Activated T-cell treated with anti-CD3 and anti-CD28 coated beads, Interleukin-2, amount 50 U/mL, for 4 hours (primary cell): ENCODE results near the gene PRDM12. TPM values are rescaled to one million over a fixed set of nuclear protein-coding genes. Genes with fewer than 3 reads are reported as not detected.
A peak's percentile ranks its signal among the peaks of the same experiment; 100 is the strongest.

Experiments
- ATAC-seq, 2 donors: fragments of 200-7000 bp; cut with Tn5 transposase; one replicate each; pipeline ENCODE4 v1.10.0; 2021
- DNase-seq: peaks from one replicate; pipeline ENCODE4 v3.0.0-alpha.2; 2020
- H3K27me3 Mint-ChIP-seq: one replicate; pipeline ENCODE4 v1.8.0; 2021; ENCODE audit warnings: low read depth, mixed read lengths
- H3K36me3 Mint-ChIP-seq: one replicate; pipeline ENCODE4 v1.8.0; 2022; ENCODE audit warnings: mixed read lengths; ENCODE audit not compliant: insufficient read depth
- H3K4me1 Mint-ChIP-seq: one replicate; pipeline ENCODE4 v1.8.0; 2021; ENCODE audit warnings: low read depth, mixed read lengths
- H3K4me3 Mint-ChIP-seq: one replicate; pipeline ENCODE4 v1.8.0; 2021; ENCODE audit warnings: mild to moderate bottlenecking, moderate library complexity, mixed read lengths
- H3K9me3 Mint-ChIP-seq: one replicate; pipeline ENCODE4 v1.8.0; 2021; ENCODE audit warnings: mixed read lengths
- total RNA-seq, 3 donors: library from RNA; stranded (reverse); gene quantifications; one replicate each; pipeline ENCODE4 v1.2.1, GENCODE V29; 2021

Gene PRDM12
- total RNA-seq, 3 donors from 2014 or later = 0.08 to 0.18 (median 0.14) TPM

DNA sequence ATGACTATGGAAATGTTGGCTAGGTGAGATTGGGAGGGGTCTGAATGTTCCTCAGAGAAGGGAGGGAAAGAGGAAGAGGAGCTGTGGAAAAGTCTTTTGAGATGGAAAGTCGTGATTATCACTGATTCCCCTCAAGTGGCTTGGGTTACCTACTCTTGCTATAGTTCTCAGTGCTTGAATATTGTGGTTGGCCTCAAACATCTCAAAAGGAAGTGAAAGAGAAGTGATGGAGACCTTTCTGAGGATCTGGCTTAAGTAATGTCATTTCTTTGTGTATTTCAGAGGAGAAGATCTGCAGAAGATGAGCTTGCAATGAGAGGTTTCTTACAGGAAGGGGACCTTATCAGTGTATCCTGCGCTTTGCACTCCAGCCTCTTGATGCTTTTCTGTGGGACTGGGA lies 34.7 kb downstream of the PRDM12 start:
- ATAC-seq = no peak
- H3K27me3 Mint-ChIP-seq = no peaks in the 10 kb centered on the region
- no peaks in the 10 kb centered on the region for H3K9me3 Mint-ChIP-seq
- H3K4me1 Mint-ChIP-seq = peaks cover 35% of the 10 kb centered on the region
- H3K36me3 Mint-ChIP-seq = peaks cover 61% of the 10 kb centered on the region
- no peak overlapping the region for H3K4me3 Mint-ChIP-seq
- DNase-seq = no peak

- ATAC-seq (peak; percentile 86 to 90), DNase-seq (peak; percentile 66)
- Mint-ChIP-seq H3K4me3 (no peak overlapping the region), H3K27me3 (no peaks in the 10 kb centered on the region), H3K36me3 (peaks cover 52% of the 10 kb centered on the region), H3K9me3 (no peaks in the 10 kb centered on the region), H3K4me1 (peaks cover 18% of the 10 kb centered on the region)
Observed at GRCh38 chr9:130701059-130702022, 36.9 kb downstream of the PRDM12 start.

DNA sequence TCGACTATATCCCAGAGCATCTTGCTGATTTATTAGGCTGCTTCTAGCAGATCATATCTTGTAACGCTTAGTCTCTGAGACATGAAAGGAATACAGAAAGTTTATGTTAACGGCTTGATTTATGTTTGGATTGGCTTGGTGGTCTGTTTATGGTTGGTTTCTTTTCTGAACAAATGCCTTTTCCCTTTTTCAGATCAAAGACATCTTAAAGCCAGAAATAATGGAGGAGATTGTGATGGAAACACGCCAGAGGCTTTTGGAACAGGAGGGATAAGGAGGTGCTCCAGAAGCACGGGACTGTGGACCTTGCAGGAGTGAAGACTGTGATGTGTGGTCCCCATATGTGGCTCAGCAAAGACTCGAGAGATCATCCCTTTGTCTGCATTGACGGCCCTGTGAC lies 39.1 kb downstream of the PRDM12 start:
- peaks cover 36% of the 10 kb centered on the region for H3K36me3 Mint-ChIP-seq
- H3K9me3 Mint-ChIP-seq = no peaks in the 10 kb centered on the region
- DNase-seq = no peak
- no peak for ATAC-seq
- H3K4me1 Mint-ChIP-seq = peaks cover 8% of the 10 kb centered on the region
- H3K4me3 Mint-ChIP-seq = no peak overlapping the region
- no peaks in the 10 kb centered on the region for H3K27me3 Mint-ChIP-seq

DNA sequence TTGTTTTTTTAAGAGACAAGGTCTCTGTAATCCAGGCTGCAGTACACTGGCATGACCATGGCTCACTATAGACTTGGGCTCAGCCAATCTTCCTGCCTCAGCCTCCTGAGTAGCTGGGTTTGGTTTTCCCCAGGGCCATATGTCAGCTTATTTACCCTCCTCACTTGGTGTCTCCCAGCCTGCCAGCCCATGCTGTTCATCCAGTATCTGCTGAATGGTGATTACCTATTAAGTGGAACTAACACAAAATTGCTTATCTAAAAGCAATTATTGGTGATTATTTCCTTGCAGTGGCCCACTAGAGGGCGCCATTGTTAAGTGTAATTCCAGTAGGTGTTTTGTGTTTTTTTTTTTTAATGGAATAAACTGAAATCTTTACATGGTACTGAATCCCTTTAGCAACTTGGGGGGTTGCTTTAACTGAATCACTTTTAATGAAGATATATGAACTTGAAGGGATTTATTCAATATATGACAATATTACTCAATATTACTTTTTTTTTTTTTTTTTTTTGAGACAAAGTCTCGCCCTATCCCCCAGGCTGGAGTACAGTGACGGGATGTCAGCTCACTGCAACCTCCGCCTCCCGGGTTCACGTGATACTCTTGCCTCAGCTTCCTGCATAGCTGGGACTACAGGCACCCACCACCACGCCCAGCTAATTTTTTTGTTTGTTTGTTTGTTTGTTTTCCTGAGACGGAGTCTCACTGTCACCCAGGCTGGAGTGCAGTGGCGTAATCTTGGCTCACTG lies 43.0 kb downstream of the PRDM12 start:
- H3K9me3 Mint-ChIP-seq = no peaks in the 10 kb centered on the region
- H3K4me1 Mint-ChIP-seq = peaks cover 4% of the 10 kb centered on the region
- DNase-seq = peak; percentile 71
- no peaks in the 10 kb centered on the region for H3K27me3 Mint-ChIP-seq
- H3K36me3 Mint-ChIP-seq = peaks cover 17% of the 10 kb centered on the region
- H3K4me3 Mint-ChIP-seq = no peak overlapping the region
- peak; percentile 41 to 61 for ATAC-seq

DNA sequence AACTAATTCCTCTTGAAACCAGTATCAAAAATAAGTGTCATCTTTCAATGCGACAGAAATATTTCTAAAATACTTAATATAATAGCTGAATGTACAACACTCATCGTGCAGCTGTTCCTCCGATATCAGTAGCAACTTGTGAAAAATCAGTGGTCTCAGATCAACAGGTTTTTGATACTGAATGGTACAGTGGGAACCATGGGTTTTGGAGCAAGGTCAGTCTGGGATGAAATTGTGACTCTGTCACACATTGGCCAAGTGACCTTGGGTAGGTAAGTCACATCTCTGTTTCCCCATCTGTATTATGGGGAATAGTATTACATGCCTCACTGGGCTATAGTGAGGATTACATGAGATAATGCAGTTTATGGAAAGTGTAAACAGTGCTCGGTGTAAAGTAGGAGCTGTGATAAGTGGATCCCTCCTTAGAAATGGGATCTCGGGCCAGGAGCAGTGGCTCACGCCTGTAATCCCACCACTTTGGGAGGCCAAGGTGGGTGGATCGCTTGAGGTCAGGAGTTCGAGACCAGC lies 46.5 kb downstream of the PRDM12 start:
- no peaks in the 10 kb centered on the region for H3K9me3 Mint-ChIP-seq
- H3K36me3 Mint-ChIP-seq = no peaks in the 10 kb centered on the region
- ATAC-seq (no peak), DNase-seq (no peak)
- H3K27me3 Mint-ChIP-seq = no peaks in the 10 kb centered on the region
- H3K4me1 Mint-ChIP-seq = peaks cover 26% of the 10 kb centered on the region
- no peak overlapping the region for H3K4me3 Mint-ChIP-seq

DNA sequence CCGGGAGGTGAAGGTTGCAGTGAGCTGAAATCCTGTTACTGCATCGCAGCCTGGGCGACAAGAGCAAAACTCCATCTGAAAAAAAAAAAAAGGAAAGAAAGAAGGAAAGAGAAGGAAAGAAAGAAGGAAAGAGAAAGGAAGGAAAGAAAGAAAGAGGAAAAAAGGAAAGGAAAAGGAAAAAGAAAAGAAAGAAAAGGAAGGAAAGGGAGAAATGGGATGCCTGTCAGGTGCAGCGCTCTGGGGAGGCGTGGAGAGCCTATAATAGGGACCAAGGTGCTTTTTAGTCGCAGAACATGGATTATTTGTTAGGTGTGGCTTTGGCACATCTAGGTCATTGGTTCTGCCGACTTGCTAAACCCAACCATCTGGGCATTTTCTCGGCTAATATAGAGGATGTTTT lies 47.1 kb downstream of the PRDM12 start:
- no peaks in the 10 kb centered on the region for H3K36me3 Mint-ChIP-seq
- H3K9me3 Mint-ChIP-seq = no peaks in the 10 kb centered on the region
- DNase-seq = no peak
- H3K27me3 Mint-ChIP-seq = no peaks in the 10 kb centered on the region
- peak overlapping the region; percentile 40 for H3K4me3 Mint-ChIP-seq
- peaks cover 30% of the 10 kb centered on the region for H3K4me1 Mint-ChIP-seq
- no peak for ATAC-seq

DNA sequence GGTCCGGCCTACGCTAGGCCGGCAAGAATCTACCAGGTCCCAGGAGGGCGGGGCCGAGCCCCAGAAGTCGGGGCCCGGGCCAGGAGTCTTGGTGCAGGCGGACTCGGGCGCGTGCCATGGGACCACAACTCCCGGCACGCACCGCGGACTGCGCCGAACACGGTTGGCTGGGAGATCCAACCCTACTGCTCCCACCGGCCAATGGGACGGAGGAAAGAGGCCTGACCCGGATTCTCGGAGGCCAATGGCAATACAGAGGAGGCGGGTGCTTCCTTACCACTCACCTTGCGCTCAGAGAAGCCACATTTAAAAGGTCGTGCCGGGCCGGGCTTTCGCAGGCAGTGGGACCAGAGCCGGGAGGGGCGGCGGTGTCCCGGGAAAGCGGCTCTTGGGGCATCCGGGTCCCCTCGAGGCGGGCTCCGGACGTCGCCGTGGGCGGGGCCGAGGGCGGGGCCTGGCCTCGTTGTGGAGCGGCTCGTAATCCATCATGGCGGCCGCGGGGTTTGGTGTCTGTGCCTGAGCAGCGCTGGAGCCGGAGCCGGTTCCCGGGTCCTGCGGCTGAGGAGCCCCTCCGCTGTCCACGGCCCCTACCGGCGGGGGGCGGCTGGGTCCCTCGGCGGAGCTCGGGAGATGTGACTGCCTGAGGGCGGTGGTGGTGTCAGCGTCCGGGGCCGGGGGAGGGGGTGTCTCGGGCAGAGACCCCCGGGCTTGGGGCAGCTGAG lies 48.3 kb downstream of the PRDM12 start:
- peak; percentile 89 for DNase-seq
- Mint-ChIP-seq H3K9me3 (no peaks in the 10 kb centered on the region), H3K36me3 (no peaks in the 10 kb centered on the region), H3K27me3 (no peaks in the 10 kb centered on the region), H3K4me3 (peak overlapping the region; percentile 93), H3K4me1 (peaks cover 31% of the 10 kb centered on the region)
- peak; percentile 98 to 99 for ATAC-seq

GRCh38 chr9:130713286-130713960 lies 49.0 kb downstream of the PRDM12 start:
- peak; percentile 4 for ATAC-seq
- Mint-ChIP-seq H3K9me3 (no peaks in the 10 kb centered on the region), H3K27me3 (no peaks in the 10 kb centered on the region), H3K36me3 (no peaks in the 10 kb centered on the region), H3K4me1 (peaks cover 31% of the 10 kb centered on the region), H3K4me3 (peak overlapping the region; percentile 93)
- DNase-seq = peak; percentile 10

DNA sequence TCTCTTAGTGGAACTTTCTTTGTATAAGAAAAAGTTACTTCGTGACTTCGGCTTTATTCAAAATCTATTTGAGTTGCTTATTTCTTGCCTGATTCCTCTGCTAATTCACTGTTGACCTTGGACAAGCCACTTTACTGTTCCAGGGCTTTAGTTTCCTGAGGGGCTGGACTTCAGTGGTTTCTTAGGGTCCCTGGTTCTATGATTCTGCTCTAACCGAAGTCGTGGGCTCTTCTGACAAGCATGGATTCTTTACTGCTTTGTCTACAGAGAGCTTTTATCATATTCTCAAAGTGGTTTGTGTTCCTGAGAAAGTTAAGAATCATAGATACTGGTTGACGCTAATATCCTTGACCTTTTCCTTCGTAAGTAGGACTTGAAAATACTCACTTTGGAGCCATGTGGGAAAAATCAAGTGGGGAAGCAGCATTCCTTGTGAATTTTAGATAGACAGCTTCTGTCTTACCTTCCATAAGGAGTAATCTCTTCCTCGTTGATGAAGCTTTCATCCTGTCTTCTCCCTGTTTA lies 50.3 kb downstream of the PRDM12 start:
- no peaks in the 10 kb centered on the region for H3K36me3 Mint-ChIP-seq
- H3K9me3 Mint-ChIP-seq = no peaks in the 10 kb centered on the region
- peaks cover 31% of the 10 kb centered on the region for H3K4me1 Mint-ChIP-seq
- peak overlapping the region; percentile 93 for H3K4me3 Mint-ChIP-seq
- H3K27me3 Mint-ChIP-seq = no peaks in the 10 kb centered on the region
- no peak for ATAC-seq
- DNase-seq = no peak

DNA sequence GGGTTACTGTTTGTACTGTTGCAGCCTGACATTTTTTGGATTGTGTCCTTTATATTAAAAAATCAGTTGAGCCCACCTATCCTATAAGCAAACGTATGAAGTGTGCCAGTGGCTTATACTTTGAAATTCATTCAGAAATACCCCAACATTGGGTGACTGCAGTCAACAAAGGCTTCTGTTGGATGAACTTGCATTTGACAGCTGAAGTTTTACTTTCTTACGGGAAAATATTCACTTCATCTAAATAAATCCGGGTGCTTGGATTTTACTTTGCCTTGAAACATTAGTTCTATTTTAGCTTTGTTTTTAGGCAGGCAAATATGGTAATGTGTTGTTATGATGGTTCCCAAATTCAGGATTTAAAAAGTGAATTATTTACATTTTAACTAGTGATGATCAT lies 50.9 kb downstream of the PRDM12 start:
- ATAC-seq = no peak
- no peaks in the 10 kb centered on the region for H3K27me3 Mint-ChIP-seq
- H3K9me3 Mint-ChIP-seq = no peaks in the 10 kb centered on the region
- no peak for DNase-seq
- H3K36me3 Mint-ChIP-seq = peaks cover 2% of the 10 kb centered on the region
- peak overlapping the region; percentile 93 for H3K4me3 Mint-ChIP-seq
- peaks cover 34% of the 10 kb centered on the region for H3K4me1 Mint-ChIP-seq

GRCh38 chr9:130718562-130718961 lies 54.2 kb downstream of the PRDM12 start:
- H3K9me3 Mint-ChIP-seq = no peaks in the 10 kb centered on the region

DNA sequence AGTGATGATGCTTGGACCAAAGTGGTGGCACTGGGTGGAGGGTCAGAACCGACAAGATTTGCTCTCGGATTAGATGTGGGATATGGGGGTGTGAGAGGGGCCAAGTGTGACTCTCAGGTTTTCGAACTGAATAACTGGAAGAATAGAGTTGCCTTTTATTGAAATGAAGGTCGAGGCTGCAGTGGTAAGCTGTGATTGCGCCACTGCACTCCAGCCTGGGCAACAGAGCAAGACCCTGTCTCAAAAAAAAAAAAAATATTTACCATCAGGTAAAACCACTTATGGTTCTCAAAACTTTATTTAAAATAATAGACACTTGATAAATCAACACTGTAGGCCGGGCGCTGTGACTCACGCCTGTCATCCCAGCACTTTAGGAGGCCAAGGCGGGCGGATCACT lies 56.4 kb downstream of the PRDM12 start:
- ATAC-seq (no peak), DNase-seq (no peak)
- H3K36me3 Mint-ChIP-seq = peaks cover 3% of the 10 kb centered on the region
- H3K4me3 Mint-ChIP-seq = no peak overlapping the region
- H3K27me3 Mint-ChIP-seq = no peaks in the 10 kb centered on the region
- peaks cover 16% of the 10 kb centered on the region for H3K4me1 Mint-ChIP-seq
- no peaks in the 10 kb centered on the region for H3K9me3 Mint-ChIP-seq

More at GRCh38 chr9:130718562-130718961, 54.2 kb downstream of the PRDM12 start:
- H3K27me3 Mint-ChIP-seq = no peaks in the 10 kb centered on the region
- no peak for ATAC-seq
- no peak for DNase-seq
- H3K36me3 Mint-ChIP-seq = peaks cover 3% of the 10 kb centered on the region
- H3K4me3 Mint-ChIP-seq = no peak overlapping the region
- H3K4me1 Mint-ChIP-seq = peaks cover 38% of the 10 kb centered on the region

DNA sequence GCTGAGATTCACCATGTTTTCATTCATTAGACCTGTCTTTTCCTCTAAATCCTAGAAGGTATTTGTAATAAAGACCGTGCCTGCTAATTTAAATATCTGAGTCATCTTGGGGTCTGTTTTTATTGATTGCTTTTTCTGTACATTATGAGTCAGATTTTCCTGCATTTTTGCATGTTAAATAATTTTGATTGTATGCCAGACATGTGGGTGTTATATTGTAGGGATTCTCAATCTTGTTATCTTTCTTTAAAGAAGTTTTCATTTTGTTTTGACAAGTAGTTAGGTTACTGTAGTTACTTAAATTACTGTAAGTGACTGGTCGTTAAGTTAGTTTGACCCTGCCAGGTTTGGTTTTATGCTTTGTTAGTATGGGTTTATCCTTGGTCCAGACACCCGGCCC lies 64.3 kb downstream of the PRDM12 start:
- no peaks in the 10 kb centered on the region for H3K27me3 Mint-ChIP-seq
- no peaks in the 10 kb centered on the region for H3K9me3 Mint-ChIP-seq
- H3K36me3 Mint-ChIP-seq = peaks cover 5% of the 10 kb centered on the region
- DNase-seq = no peak
- peaks cover 15% of the 10 kb centered on the region for H3K4me1 Mint-ChIP-seq
- no peak overlapping the region for H3K4me3 Mint-ChIP-seq
- ATAC-seq = no peak
